ENCODE measurements around the gene UBR1.
"Not testable (repeated sequence)": the region's sequence is repeated elsewhere in the genome, so short reads cannot be mapped to it uniquely, and the experiment has no call there.

Gene UBR1

GRCh38 chr15:42999201-42999779 is 106.5 kb downstream of the UBR1 start:
- no peaks in the 10 kb centered on the region for H3K9me3 ChIP-seq
- no peak for DNase-seq
- no peak for TF ChIP-seq CTCF (IDR thresholded peaks at IDR 0.05; ENCODE audit: low read depth, low read length)
- no peak overlapping the region for H3K4me3 ChIP-seq (ENCODE audit: low read depth, low read length)
- no peaks in the 10 kb centered on the region for H3K27me3 ChIP-seq
- H3K4me1 ChIP-seq = no peaks in the 10 kb centered on the region
- H3K36me3 ChIP-seq = peaks cover 16% of the 10 kb centered on the region

GRCh38 chr15:42996871-42997270 is 109.0 kb downstream of the UBR1 start:
- no peak overlapping the region for H3K4me3 ChIP-seq (ENCODE audit: low read depth, low read length)
- DNase-seq = no peak
- no peaks in the 10 kb centered on the region for H3K9me3 ChIP-seq
- H3K27me3 ChIP-seq = no peaks in the 10 kb centered on the region
- peaks cover 10% of the 10 kb centered on the region for H3K36me3 ChIP-seq
- no peak for TF ChIP-seq CTCF (IDR thresholded peaks at IDR 0.05; ENCODE audit: low read depth, low read length)
- no peaks in the 10 kb centered on the region for H3K4me1 ChIP-seq

GRCh38 chr15:42994546-42994945 is 111.3 kb downstream of the UBR1 start:
- Histone ChIP-seq H3K27me3 (no peaks in the 10 kb centered on the region), H3K4me1 (no peaks in the 10 kb centered on the region), H3K36me3 (peaks cover 10% of the 10 kb centered on the region), H3K4me3 (ENCODE audit: low read depth, low read length) (no peak overlapping the region), H3K9me3 (no peaks in the 10 kb centered on the region)
- DNase-seq = no peak
- no peak for TF ChIP-seq CTCF (IDR thresholded peaks at IDR 0.05; ENCODE audit: low read depth, low read length)

GRCh38 chr15:42992626-42993025 is 113.2 kb downstream of the UBR1 start:
- Histone ChIP-seq H3K4me3 (ENCODE audit: low read depth, low read length) (no peak overlapping the region), H3K9me3 (no peaks in the 10 kb centered on the region), H3K36me3 (peaks cover 22% of the 10 kb centered on the region), H3K27me3 (no peaks in the 10 kb centered on the region), H3K4me1 (no peaks in the 10 kb centered on the region)
- no peak for TF ChIP-seq CTCF (IDR thresholded peaks at IDR 0.05; ENCODE audit: low read depth, low read length)
- no peak for DNase-seq

GRCh38 chr15:42986693-42987342 is 119.0 kb downstream of the UBR1 start:
- H3K36me3 ChIP-seq = peaks cover 18% of the 10 kb centered on the region
- no peaks in the 10 kb centered on the region for H3K9me3 ChIP-seq
- TF ChIP-seq CTCF (IDR thresholded peaks at IDR 0.05; ENCODE audit: low read depth, low read length) = no peak
- H3K4me3 ChIP-seq (ENCODE audit: low read depth, low read length) = no peak overlapping the region
- no peaks in the 10 kb centered on the region for H3K27me3 ChIP-seq
- no peak for DNase-seq
- H3K4me1 ChIP-seq = no peaks in the 10 kb centered on the region

- H3K4me3 ChIP-seq (ENCODE audit: low read depth, low read length) = no peak overlapping the region
- H3K9me3 ChIP-seq = no peaks in the 10 kb centered on the region
- no peaks in the 10 kb centered on the region for H3K27me3 ChIP-seq
- peaks cover 25% of the 10 kb centered on the region for H3K36me3 ChIP-seq
- DNase-seq = no peak
- 0 out of 2 replicates have a peak, but pooled peaks have one; percentile 5 for TF ChIP-seq CTCF (IDR thresholded peaks at IDR 0.05; ENCODE audit: low read depth, low read length)
- no peaks in the 10 kb centered on the region for H3K4me1 ChIP-seq
Observed at GRCh38 chr15:42984493-42985034, 121.3 kb downstream of the UBR1 start.

GRCh38 chr15:42979113-42979512 is 126.7 kb downstream of the UBR1 start:
- H3K4me1 ChIP-seq; DNase-seq; H3K27me3 ChIP-seq; H3K9me3 ChIP-seq; H3K4me3 ChIP-seq (ENCODE audit: low read depth, low read length): not testable (repeated sequence)
- peaks cover 32% of the 10 kb centered on the region for H3K36me3 ChIP-seq
